Inferior parietal cortex (tissue), 1 donor: ENCODE measurements around the gene TTC16.

Source experiments
- DNase-seq: peaks from one replicate; pipeline ENCODE4 v3.0.0-alpha.2; 2016; ENCODE audit errors: extremely low spot score

The TTC16 gene

GRCh38 chr9:127720031-127720864, 4.4 kb downstream of the TTC16 start:
- DNase-seq, result no peak

DNA sequence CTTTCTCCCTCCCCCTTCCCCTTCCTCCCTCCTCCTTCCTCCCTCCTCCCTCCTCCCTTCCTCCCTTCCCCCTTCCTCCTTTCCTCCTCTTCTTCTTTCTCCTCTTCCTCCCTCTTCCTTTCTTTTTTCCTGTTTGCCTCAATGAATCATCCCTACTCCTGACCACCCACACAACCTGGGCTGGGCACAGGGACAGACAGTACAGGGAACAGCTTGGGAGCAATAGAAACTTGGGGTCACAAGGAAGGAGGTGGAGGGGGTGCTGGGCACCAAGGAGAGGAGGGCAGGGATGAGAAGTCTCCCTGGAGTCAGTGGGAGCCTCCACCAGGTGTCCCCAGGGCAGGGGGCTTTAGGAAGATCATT, 5.0 kb downstream of the TTC16 start:
- DNase-seq, result no peak

GRCh38 chr9:127721391-127721821, 5.5 kb downstream of the TTC16 start:
- DNase-seq, result no peak

- no peak for DNase-seq
These were observed 6.3 kb downstream of the TTC16 start for GRCh38 chr9:127722055-127722745.

- no peak for DNase-seq
These were observed 7.1 kb downstream of the TTC16 start for GRCh38 chr9:127723013-127723412.

GRCh38 chr9:127723444-127723843, 7.6 kb downstream of the TTC16 start:
- no peak for DNase-seq

DNA sequence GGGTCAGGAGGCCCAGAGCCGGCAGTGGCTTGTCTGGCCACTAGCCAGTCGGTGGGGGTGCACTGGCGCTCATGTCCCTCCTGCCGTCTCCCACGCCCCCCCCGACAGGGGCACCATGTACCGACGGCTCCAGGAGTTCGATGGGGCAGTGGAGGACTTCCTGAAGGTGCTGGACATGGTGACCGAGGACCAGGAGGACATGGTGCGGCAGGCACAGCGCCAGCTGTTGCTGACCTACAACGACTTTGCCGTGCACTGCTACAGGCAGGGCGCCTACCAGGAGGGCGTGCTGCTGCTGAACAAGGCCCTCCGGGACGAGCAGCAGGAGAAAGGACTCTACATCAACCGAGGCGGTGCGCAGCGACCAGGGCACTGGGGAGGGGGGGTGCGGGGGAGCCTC, 8.1 kb downstream of the TTC16 start:
- no peak for DNase-seq

- no peak for DNase-seq
These were observed 11.0 kb downstream of the TTC16 start for GRCh38 chr9:127726871-127727270.

DNA sequence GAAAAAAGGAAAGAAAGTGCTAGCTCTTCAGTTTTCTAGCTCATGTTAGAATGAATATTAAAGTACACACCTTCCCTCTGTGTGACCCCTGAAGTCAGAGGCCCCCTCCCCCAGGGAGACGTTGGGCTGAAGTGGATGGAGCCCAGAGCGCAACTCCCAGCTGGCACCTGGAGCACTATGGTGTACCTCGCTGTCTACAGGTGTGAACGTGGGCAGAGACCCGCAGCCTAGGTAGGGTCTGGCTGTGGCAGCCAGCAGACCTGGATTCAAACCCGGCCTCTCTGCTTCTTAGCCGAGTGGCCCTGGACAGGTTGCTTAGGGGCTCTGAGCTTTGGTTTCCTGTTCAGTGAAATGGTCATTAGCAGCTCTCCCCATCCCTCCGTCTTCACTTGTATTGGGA, 12.9 kb downstream of the TTC16 start:
- no peak for DNase-seq

DNA sequence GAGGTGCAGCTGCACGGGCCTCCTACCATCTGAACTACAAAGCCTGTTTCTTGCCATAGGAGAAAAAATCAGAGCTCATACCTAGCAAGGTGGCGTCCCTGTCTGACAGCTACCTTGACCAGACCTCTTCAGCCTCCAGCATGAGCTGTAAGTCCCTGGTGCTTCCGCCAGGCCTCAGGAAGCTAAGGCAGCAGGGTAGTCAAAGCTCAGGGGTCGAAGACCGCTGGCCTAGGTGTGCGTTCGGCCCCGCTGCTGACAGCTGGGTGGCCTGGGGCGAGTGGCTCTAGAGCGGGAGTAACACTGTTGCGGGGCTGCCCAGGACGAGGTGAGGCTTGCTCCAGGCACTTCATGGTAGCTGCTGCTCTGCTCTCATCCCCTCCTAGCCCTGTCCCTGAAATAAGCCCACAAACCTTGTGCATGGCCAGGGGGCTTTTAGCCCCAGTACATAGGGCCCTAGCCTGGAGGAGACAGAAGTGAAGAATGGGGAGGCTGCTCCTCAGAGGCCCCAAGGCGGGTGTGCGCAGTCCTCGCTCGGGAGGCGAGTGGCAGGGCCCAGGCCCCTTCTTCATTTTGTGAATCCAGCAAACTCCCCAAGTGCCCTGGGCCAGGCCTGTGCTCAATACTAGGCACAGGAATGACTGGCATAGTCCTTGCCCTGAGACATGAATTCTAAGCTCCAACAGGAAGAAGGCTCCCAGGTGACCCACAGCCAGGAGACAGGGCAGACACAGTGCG, 13.8 kb downstream of the TTC16 start:
- no peak for DNase-seq

DNA sequence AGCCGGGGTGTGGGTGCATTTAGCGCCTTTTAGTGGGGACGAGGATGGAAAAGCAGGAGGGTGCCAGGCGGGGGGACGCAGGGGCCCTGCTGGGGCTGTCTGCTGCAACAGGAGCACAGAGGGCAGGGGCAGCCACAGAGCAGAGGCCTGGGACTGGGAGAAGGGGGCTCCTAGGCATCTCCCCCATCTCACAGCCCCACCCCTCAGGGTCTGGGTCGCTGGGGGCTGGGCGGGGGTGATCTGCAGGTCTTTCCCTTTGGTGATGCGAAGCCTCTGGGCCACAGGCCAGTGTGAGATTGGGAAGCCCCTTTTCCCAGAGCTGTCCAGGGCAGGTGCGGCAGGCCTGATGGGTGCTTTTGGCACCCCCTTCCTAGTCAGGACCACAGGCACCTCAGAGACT, 14.4 kb downstream of the TTC16 start:
- no peak for DNase-seq

GRCh38 chr9:127730799-127731410, 15.0 kb downstream of the TTC16 start:
- DNase-seq, result no peak

GRCh38 chr9:127731938-127732337, 16.1 kb downstream of the TTC16 start:
- DNase-seq, result no peak

DNA sequence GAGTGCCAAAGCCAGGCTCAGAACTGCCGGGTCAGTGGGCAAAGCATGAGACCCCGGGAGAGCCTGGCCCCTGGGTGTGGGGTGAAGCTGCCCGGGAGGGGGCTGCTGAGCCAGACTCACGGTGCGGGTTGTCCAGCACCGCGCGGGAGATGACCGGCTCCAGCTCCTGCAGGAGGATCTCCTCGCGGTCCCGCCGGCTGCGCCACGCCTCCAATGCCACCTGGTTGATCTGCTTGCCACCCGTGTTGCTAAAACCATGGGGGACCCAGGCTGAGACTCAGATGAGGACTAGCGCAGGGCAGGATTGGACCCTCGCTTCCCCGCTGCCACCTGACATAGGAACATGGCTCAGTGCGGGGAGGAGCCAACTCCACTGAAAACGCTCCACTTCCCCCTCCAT, 16.6 kb downstream of the TTC16 start:
- no peak for DNase-seq

DNA sequence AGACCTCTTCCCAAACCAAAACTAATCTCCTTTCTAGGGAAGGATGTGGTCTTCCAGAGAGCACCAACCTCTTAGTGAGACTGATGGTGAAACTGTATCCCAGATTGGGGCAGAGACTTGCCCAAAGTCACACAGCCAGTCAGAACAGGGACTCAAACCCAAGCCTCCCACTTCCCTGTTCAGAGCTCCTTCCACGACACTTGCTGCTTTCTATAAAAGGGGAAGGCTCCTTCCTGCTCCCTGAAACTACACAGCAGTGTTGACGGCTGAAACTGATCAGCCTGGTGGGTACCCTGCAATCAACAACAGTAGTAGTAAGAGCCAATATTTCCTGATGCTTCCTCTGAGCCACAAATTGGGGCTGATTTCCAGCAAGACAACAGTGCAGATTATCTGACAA, 17.7 kb downstream of the TTC16 start:
- no peak for DNase-seq

DNA sequence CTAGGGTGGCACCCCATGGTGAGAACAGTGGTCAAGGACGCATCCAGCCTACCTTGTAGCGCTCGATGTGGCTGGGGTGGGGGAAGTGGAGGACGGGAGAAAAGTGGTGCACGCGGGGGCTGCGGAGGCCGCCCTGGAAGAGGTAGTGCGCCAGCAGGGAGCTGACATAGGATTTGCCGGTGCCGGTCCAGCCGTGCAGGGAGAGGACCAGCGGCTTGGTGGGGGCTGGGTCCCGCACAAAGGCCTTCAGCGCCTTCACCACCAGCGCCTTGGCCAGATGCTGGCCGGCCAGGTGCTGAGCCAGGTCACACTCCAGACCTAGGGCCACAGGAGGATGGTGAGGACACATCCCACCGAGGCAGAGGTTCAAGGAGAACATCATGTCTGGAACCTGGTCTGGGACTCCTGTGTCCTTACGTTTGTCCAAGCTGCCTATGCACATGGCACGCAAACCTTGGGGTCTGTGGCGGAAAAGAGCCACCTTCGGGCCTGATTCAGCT, 18.4 kb downstream of the TTC16 start:
- no peak for DNase-seq

GRCh38 chr9:127734747-127735529, 19.1 kb downstream of the TTC16 start, which contains the start of gene TOR2A:
TOR2A (minus strand) TSS chr9:127735294; CDS start chr9:127735270, 24 bp downstream.
- DNase-seq, result peak; percentile 95

- DNase-seq, result no peak
These were observed 19.8 kb downstream of the TTC16 start for GRCh38 chr9:127735530-127736185.

GRCh38 chr9:127738666-127739065, 22.8 kb downstream of the TTC16 start:
- DNase-seq, result no peak

DNA sequence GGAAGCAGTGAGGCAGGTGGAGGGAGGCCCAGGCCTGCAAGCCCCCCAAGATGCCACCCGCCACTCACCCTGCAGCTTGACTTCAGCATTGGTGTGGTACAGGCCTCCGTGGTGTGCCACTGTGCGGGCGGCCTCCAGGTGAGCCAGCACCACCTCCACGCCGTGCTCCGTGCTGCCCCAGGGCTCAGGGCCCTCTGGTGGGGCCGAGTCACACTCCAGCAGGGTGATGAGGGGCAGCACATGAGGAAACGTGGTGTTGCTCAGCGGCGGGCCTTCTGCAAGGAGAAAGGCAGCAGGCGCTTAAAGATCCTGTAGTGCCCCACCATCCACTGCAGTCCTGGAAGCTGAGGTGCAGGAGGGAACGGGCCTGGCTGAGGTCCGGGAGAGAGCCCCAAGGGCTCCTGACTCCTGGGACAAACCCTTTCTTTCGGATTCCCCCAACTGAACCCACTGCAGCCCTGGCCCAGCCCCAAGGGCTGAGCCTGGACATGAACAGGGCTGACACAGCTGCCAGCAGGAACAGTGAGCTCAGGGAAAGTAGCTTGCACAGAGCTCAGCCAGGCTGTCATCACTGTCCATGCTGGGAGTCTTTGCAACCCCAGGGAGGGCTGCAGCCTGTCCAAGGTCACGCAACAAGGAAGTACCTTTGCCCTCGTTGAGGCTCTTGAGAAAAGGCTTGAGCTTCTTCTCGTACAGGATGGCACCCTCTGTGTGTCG, 23.9 kb downstream of the TTC16 start:
- no peak for DNase-seq
